ENCODE results near the gene ROCK1.
"Not testable (repeated sequence)": the region's sequence is repeated elsewhere in the genome, so short reads cannot be mapped to it uniquely, and the experiment has no call there.

ROCK1 gene

GRCh38 chr18:21111346-21112139 is at the start of gene ROCK1:
Gene ROCK1 (minus strand): TSS chr18:21111813. CDS start chr18:21110910, 903 bp downstream.
- DNase-seq: peak; percentile 98

GRCh38 chr18:21155443-21155842 is 43.8 kb upstream of the ROCK1 start:
- DNase-seq: no peak

GRCh38 chr18:21146016-21146415 is 34.4 kb upstream of the ROCK1 start:
- no peak for DNase-seq

GRCh38 chr18:21145371-21145770 is 33.8 kb upstream of the ROCK1 start:
- no peak for DNase-seq

GRCh38 chr18:21141668-21142422 is 30.2 kb upstream of the ROCK1 start:
- DNase-seq: no peak

GRCh38 chr18:21137719-21138488 is 26.3 kb upstream of the ROCK1 start:
- not testable (repeated sequence) for DNase-seq

- DNase-seq: peak; percentile 78
These were observed 23.3 kb upstream of the ROCK1 start for GRCh38 chr18:21134895-21135294.

- no peak for DNase-seq
These were observed 20.8 kb upstream of the ROCK1 start for GRCh38 chr18:21132398-21132918.

GRCh38 chr18:21131698-21132227 is 20.1 kb upstream of the ROCK1 start:
- DNase-seq: no peak

- DNase-seq: no peak
These were observed 18.1 kb upstream of the ROCK1 start for GRCh38 chr18:21129566-21130216.

- DNase-seq: no peak
These were observed 11.8 kb upstream of the ROCK1 start for GRCh38 chr18:21123290-21123926.

- DNase-seq: no peak
These were observed 7.2 kb upstream of the ROCK1 start for GRCh38 chr18:21118806-21119205.

- peak; percentile 58 for DNase-seq
These were observed 6.0 kb upstream of the ROCK1 start for GRCh38 chr18:21117409-21118131.

GRCh38 chr18:21115519-21116411 is 4.2 kb upstream of the ROCK1 start:
- peak; percentile 22 for DNase-seq

GRCh38 chr18:21112543-21113105 is 1.0 kb upstream of the ROCK1 start:
- peak; percentile 35 for DNase-seq

- no peak for DNase-seq
These were observed 494 bp upstream of the ROCK1 start for GRCh38 chr18:21112140-21112473.

GRCh38 chr18:21110713-21111345 is 784 bp downstream of the ROCK1 start:
- peak; percentile 78 for DNase-seq

GRCh38 chr18:21109936-21110712 is 1.5 kb downstream of the ROCK1 start:
- DNase-seq: peak; percentile 17

All from hematopoietic multipotent progenitor cell treated with erythropoietin and hydrocortisone succinate and interleukin-3 and kit ligand, for 4 days (in vitro differentiated cells).